NCI-H1436 (cell line): Measurements from ENCODE around the gene GNG14.
"Not testable (repeated sequence)": the region's sequence is repeated elsewhere in the genome, so short reads cannot be mapped to it uniquely, and the experiment has no call there.

Experiments
- DNase-seq: peaks from one replicate; lab custom pipeline; 2025; lab: John Stamatoyannopoulos, UW

GNG14 gene

DNA sequence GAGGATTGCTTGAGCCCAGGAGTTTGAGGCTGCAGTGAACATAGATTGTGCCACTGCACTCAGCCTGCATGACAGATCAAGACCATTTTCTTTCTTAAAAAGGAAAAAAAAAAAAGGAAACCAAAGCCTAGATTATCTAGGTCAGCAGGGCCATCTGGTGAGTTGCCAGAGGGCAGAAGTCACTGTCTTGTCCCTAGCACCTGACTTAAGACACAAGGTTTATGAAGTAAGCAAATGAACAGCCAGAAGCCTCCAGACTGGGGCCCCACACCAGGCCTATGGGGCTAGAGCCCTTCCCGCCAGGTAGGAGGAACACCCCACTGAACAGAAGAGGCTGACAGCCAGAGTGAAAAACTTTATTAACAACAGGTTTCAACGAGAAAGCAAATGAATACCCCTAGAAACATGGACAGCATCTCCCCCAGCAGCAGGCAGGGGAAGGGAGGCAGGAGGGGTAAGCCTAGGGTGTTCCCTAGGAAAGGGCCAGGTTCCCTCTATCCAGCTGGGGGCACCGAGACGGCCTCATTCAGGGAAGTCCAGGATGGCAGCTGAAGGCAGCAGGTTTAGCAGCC is 20.0 kb upstream of the GNG14 start:
- no peak for DNase-seq

DNA sequence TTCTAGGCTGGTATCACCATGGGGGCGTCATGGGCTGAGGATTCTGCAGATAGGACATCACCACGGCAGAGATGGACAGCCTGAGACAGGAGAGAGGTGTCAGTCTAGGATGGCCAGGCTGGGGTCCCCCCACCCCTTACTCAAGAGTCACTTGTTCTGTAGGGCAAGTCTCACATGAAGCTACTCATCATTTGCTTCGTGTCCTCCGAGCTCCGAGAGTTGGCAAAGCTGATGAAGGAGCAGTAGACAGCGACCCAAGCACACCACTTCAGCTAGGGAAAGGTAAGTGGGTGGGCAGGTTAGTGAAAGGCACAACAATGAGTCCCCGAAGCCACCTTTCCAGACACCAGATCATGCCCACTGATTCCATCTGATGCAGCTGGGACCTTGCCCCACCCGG is 19.5 kb upstream of the GNG14 start:
- no peak for DNase-seq

DNA sequence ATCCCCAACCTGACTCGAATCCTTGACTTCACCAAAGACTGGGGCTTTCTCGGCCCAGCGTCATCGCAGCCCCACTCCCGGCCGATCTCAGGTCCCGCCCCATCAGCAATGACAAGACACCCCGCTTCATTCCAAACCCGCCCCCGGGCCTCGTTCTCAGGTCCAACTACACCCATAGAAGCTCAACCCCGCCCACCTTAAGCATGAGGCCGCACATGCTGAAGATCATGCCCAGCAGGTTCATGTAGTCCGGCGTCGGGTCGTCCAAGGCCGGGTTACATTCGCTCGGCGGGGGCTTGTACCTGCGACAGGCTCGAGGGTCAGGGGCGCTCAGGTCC is 18.9 kb upstream of the GNG14 start:
- no peak for DNase-seq

DNA sequence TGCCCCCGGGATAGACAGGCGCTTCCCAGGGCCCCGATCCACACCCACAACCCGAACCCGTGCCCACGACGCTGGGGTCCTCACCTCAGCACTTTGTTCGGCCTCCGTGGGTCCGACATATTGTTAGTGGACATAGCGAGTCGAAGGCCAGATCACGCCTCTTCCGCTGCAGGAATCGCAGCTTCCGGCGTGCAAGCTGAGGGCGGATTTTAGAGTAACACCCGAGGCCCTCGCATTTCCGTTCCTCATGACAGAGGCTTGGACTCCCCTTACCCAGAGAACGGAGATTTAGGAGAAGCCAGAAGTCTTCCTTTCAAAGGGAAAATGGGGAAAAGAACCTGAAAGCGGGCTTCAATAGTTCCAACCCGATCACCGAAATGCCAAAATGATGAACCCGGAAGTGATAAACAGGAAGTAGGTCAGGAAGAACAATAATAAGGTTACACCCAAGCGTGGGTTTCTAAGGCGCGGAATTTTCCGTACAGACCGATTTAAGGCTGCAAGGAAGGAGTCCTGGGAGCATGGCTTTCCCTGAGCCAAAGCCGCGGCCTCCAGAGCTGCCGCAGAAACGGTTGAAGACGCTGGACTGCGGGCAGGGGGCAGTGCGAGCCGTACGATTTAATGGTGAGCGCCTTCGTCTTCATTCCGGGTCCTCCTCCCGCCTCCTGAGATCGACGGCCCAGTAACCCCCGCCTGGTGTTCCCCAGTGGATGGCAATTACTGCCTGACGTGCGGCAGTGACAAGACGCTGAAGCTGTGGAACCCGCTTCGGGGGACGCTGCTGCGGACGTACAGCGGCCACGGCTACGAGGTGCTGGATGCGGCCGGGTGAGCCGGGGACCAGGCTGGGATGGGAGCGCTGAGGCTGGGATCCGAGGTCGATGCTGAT is 18.3 kb upstream of the GNG14 start:
- peak; percentile 75 for DNase-seq

DNA sequence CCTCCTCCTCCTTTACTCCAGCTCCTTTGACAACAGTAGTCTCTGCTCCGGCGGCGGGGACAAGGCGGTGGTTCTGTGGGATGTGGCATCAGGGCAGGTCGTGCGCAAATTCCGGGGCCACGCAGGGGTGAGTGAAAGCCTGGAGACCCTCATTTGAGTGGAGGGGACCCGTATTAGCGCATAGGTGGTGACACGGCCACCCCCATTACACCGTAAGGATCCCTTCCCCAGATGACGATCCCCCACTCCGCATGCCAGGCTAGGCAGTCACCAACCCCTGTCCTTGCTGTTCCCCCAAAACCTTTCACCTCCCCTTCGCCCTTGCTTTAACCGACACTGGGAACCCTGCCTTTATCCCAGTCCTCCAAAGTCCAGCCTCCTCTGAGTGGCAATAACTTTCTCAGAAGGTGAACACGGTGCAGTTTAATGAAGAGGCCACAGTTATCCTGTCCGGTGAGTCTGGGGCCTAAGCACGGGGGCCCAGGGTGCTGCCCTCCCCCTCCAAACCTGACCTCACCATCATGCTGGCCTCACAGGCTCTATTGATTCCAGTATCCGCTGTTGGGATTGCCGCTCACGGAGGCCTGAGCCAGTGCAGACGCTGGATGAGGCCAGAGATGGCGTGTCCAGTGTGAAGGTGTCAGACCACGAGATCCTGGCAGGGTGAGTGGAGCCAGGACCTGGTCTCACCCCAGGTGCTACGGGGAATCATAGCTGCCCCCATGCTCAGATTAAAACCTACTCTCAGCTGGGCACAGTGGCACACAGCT is 17.5 kb upstream of the GNG14 start:
- DNase-seq = no peak

DNA sequence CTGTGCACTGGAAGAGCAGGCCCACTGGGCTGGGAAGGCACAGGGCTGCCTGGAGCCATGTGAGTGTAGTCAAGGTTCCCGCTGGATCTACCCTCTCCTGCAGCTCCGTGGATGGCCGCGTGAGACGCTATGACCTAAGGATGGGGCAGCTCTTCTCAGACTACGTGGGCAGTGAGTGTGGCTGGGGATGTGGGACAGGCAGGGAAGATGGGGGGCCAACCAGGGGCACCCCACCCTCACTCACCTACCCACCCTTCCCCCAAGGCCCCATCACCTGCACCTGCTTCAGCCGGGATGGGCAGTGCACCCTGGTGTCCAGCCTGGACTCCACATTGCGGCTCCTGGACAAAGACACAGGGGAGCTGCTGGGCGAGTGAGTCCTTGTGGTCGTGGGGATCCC is 15.1 kb upstream of the GNG14 start:
- no peak for DNase-seq

DNA sequence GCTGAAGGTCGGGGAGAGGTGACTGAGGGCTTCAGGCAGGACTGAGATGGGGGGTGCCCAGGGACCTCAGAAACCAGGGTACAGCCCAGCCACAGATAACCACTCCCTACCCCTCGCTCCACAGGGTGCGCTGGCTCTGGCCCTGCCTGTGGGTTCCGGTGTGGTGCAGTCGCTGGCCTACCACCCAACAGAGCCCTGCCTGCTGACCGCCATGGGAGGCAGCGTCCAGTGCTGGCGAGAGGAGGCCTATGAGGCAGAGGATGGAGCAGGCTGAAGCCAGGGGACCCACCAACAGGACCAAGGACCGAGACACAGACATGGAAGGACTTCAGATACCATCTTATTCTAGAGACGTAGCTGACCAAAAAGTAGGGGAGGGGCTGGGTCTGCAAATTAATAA is 12.4 kb upstream of the GNG14 start:
- no peak for DNase-seq

DNA sequence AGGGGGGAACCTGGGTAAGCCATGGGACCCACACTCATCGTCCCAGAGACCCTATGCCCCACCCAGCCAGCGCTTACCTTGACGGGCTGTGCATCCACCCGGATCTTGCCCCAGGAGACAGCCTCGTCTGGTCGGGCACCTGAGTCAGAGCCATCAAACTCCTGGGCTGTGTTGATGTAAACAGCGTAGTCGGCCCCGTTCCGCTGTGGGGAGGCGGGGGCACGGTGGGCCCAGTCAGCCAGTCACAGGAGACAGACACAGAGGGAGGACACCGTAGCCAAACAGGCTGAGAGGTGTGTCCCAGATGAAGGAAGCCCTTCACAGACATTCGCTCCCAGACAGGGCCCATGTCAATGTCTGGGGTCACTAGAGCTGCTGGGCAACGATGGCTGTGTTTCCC is 11.9 kb upstream of the GNG14 start:
- no peak for DNase-seq

DNA sequence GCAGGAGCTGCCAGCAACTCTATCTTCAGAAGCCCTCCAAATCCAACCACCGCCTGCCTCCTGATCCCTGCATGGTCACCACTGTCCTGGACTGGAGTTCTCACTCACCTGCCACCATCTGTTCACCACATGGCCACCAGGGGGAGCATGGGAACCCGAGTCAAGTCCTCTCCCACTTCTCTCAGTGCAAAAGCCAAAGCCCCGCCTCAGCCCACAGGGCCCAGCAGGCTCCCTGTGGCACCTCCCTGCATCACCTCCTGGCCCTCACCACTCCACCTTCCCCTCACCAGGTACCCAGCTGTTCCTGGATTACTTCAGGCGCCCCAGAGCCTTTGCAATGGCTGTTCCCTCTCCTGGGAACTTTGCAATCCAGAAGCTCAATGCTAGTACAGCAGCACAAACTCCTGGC is 11.4 kb upstream of the GNG14 start:
- peak; percentile 67 for DNase-seq

DNA sequence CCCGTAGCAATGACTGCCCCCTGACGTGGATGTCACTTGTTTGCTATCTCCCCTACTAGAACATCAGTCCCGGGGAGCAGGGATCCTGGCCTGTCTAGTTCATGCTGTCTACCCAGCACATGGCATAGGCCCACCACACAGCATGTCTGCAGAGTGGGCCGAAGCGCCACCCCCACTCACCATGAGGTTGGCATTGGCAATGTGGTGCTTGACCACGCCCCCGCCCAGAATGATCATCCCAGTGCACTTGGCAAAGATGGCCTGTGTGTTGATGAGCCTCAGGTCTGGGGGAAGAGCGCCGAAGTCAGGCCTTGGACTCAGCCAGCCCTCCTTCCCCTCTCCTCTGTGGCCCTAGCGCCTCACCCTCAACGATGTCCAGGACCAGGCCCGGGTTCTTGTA is 10.9 kb upstream of the GNG14 start:
- no peak for DNase-seq

DNA sequence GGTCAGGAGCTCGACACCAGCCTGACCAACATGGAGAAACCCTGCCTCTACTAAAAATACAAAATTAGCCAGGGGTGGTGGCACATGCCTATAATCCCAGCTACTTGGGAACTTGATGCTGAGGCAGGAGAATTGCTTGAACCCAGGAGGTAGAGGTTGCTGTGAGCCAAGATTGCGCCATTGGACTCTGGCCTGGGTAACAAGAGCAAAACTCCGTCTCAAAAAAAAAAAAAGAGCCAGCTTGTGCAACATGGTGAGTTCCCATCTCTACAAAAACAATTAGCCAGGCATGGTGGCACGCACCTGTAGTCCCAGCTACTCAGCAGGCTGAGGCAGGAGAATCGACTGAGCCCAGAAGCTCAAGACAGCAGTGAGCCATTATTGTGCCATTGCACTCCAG is 9.8 kb upstream of the GNG14 start:
- not testable (repeated sequence) for DNase-seq

DNA sequence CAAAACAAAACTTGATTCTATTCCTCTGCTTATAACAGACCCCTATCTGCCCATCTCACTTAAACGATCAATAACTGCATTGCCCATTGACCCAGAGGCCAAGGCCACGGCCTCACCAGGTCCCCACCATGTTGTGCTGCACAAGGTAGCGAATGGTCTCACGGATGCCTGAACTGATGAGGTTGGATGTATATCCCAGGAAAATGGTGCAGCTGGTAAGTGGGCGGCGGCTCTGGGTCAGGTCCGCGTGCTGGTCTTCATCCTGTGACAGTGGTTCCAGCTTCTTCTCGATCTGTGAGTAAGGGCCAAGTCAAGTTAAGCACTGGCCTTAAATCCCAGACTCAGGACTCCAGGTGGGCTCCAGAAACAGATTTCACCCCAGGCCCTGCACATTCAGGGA is 7.8 kb upstream of the GNG14 start:
- DNase-seq = no peak

DNA sequence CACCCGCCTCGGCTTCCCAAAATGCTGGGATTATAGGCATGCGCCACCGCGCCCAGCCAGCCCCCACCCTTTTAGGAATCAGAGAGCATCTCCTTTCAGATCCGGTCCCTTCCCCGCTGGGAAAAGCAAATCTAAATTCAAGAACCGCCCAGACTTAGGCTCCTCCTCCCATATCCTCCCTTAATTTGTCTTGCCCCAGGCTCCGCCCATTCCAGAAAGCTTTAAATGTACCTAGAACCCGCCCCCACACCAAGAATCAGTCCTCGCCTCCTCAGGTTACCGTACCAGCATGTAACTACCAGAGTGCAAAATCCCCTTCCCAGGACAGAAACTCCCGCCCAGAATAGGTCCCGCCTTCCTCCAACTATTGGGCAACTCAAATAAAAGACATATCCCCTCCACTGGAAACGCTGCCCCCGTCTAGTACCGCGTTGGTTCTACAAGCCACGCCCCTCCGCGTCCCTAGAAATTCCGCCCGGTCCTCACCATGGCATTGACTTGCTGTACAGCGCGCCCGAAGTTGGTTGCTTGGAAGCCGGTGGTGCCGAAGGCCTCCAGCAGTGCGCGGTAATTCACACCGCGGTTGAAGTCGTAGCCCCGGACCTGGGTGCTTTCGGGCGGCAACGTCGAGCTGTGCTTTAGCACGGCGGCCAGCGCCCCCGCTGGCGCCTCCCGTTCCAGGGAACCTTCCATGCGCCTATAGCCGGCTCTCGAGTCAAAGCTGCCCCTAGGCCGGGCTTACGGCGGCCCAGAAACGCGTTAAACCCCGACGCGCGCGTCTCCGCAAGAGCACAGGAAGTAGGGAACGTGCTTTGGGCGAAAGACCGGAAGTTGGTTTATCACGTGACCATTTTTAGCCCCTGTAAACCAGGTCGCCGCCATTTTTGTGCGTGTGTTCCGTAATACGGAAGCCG is 6.5 kb upstream of the GNG14 start, which contains the start of gene DHPS:
DHPS (minus strand) TSS at position 807 of the 914 bp plus-strand sequence; CDS start at position 693, 114 bp downstream.
- DNase-seq = peak; percentile 99

DNA sequence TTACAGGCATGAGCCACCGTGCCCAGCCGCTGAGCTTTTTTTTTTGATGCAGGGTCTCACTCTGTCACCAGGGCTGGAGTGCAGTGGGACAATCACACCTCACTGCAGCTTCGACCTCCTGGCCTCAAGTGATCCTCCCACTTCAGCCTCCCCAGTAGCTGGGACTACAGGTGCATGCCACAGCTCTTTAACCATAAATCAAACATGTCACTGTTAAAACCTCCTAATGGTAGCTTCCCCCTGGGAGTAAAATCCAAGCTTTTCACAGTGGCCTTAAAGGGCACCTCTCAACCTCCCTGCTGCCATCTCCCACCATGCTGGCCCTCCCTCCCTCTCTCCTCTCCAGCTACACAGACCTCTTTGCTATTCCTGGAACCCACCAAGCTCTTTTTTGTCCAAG is 2.0 kb upstream of the GNG14 start:
- DNase-seq = no peak

DNA sequence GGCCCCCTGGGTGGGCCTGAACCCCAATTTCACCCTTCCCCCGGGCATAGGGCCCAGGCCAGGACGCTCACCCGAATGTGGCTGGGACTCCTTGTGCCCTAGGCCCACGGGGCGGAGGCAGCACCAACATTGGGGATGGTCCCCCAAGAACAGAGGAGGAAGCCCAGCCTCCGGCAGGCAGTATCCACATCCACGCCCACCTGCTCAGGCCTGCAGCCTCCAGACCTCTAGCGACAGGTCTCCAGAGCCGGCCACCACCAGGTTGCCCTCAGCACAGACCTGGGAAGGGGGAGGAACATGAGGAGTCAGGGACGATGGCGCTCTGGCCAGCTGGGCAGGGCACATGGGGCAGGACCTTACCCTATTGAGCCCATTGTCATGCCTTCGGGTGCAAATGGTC is 1.2 kb downstream of the GNG14 start:
- DNase-seq = no peak

DNA sequence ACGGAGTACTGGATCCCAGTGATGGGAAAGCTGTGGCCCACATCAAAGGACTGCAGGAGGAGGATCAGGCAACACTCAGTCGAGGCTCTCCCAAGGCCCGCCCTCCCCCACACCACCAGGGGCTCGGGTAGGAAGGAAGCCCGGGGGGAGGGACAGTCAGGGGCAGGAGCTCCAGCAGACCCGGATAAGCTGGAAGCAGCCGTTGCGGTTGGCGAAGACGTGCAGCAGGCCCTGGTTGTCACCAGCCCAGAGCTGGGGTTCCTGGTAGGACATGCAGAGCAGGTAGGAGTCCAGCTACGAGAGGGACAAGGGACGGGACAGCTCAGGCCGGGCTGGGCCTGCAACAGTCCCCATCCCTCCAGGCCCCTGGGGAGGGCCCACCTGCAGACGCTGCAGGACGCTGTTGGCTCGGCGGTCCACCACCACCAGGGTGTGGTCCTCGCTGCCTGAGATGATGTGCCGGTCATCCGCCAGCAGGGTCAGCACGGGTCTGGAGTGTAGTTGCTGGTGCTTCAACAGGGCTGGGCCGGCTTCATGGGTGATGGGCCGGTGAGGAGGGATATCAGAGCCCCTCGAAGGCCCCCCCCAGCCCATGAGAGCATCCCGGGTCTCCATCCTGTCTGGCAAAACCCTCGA is 1.9 kb downstream of the GNG14 start:
- DNase-seq = no peak

DNA sequence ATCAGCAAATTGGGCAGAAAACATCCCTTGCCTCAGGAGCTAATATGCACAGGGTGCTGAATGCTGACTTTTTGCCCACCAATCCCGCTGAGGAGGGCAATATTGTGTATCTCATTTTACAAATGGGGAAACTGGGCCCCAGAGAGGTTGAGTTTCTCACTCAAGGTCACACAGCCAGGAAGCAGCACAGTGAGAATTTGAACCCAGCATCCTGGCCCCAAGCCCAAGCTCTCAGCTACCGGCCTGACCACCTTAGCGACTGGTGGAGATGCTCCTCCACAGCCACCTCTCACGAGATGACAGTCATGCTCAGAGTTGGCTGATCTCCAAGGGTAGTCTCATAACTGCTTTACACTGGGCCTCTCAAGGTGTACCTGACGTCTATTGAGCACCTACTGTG is 5.2 kb downstream of the GNG14 start:
- no peak for DNase-seq

DNA sequence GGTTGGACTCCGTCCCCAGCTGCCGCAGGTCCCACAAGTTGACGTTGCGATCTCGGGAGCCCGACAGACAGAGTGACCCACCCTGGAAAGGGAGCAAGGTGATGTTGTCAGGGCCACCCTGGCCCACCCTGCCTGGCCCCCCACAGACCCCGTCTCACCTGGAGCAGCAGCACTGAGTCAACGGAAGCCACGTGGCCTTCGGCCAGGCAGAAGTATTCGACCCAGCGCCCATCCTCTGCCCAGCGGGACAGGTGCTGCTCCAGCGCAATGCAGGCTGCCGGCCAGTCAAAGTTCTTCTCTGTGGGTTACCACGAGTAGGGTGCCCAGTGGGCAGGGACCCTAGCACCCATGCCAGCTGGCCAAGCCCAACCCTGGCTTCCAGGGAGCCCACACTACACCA is 6.8 kb downstream of the GNG14 start:
- no peak for DNase-seq

DNA sequence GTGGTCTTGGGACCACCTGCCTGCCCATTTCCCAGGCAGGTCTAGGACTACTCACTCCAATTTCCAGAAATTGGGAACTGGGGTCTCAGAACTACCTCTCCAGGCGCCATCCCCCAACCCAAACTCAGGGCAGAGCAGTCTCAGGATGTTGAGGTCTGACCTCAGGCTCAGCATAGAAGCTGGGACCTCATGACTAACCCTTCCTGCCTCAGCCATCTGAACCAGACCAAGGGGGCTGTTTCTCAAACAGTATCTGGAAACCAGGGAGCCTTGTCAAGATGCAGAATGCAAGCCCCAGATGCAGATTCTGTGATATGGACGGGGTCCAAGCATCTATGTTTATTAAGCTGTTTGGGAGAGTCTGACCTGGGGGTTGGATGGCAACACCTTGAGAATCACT is 7.3 kb downstream of the GNG14 start:
- DNase-seq = no peak

DNA sequence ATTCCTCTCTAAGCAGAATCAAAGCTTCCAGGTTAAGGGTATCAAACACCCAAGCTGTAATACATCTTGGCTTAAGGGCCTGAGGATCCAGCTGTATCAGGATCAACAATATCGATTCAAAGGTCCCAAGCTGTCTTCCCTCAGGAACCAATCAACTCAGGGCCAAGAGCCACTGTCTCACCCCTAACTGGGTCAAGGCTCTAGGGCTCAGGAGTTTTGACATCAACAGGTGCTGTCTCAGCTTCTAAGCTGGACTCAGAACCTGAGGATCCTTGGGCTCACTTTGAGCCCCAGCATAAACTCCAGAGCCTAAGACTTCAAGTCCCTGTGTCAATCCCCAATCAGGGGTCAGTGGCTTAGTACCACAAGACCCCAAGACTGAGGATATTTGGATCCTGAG is 7.7 kb downstream of the GNG14 start:
- no peak for DNase-seq

DNA sequence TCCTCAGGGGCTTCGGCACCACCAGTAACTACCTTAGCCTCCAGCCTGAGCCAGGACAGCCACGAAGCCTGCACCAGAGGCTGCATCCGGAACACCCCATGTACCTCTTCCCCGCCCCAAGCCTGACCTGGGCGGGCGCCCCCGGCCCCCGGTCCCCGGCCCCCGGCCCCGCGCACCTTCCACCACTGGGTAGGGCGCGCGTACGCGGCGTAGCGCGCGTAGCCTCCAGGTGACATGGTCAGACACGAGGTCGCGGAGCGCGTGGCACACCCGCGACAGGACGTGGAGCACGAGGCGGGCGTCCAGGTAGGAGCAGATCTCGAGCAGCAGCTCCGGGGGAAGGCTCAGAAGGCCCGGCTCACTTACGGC is 8.2 kb downstream of the GNG14 start:
- no peak for DNase-seq
